ENCODE measurements around the gene PTPN23.

Gene PTPN23

DNA sequence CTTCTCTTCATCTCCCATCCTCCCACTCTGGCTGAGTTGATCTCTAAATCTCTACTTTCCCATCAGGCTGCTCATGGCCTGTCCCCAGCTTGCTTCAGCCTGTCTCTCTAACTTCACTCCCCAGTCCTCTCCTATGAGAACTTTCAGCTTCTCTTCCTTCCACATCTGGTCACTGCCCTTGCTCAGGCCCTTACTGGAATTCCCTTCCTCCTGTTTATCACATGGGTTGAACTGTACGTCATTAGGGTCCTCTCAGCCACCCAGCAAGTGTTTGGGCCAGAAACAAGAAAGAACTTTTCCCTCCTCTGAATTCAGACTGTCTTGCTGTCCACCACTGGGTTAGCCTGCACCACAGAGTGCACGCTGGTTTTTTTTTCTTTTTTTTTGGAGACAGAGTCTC lies 5.0 kb downstream of the PTPN23 start:
- TF ChIP-seq, protein P1, sequence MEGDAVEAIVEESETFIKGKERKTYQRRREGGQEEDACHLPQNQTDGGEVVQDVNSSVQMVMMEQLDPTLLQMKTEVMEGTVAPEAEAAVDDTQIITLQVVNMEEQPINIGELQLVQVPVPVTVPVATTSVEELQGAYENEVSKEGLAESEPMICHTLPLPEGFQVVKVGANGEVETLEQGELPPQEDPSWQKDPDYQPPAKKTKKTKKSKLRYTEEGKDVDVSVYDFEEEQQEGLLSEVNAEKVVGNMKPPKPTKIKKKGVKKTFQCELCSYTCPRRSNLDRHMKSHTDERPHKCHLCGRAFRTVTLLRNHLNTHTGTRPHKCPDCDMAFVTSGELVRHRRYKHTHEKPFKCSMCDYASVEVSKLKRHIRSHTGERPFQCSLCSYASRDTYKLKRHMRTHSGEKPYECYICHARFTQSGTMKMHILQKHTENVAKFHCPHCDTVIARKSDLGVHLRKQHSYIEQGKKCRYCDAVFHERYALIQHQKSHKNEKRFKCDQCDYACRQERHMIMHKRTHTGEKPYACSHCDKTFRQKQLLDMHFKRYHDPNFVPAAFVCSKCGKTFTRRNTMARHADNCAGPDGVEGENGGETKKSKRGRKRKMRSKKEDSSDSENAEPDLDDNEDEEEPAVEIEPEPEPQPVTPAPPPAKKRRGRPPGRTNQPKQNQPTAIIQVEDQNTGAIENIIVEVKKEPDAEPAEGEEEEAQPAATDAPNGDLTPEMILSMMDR (IDR thresholded peaks at IDR 0.05), result no peak

DNA sequence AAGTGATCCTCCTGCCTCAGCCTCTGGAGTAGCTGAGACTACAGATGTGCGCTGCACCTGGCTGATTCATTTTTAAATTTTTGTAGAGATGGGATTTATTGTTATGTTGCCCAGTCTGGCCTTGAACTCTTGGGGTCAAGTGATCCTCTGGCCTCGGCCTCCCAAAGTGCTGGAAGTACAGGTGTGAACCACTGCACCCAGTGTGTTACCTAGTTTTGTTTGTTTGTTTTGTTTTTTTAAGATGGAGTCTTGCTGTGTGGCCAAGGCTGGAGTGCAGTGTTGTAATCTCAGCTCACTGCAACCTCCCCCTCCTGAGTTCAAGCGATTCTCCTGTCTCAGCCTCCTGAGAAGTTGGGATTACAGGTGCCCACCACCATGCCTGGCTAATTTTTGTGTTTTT lies 12.1 kb downstream of the PTPN23 start:
- TF ChIP-seq, protein P1 (IDR thresholded peaks at IDR 0.05), result no peak

DNA sequence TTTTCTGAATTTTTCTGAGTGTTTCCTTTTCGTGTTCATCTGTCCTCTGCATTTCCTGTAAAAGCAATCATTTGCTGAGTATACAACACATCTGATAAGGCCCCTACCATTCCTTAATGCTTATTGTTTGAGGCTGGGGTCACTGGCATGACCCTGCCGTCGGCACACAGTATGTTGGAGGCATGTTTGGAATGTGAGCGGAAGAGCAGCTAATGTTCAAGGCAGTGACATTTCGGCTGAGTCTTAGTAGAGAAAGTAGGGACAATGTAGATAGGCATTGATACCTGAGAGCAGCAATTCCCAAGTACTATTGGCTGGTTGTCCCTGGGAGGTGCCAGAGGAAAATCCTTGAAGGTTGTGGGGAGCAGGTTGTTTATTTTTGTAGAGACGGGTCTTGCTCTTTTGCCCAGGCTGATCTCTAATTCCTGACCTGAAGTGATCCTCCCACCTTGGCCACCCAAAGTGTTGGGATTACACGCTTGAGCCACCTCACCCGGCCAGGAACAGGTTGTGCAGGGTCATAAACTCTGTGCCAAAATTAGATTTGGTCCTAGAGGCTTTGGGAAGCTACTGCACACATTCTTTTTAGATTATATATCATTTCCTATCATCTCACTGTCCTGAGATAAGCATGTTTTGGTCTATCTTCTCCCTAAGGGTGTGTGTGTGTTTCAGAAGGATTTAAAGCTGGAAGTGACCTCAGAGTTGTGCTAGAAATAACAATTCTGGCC lies 13.5 kb downstream of the PTPN23 start:
- TF ChIP-seq, protein P1 (IDR thresholded peaks at IDR 0.05), result no peak

DNA sequence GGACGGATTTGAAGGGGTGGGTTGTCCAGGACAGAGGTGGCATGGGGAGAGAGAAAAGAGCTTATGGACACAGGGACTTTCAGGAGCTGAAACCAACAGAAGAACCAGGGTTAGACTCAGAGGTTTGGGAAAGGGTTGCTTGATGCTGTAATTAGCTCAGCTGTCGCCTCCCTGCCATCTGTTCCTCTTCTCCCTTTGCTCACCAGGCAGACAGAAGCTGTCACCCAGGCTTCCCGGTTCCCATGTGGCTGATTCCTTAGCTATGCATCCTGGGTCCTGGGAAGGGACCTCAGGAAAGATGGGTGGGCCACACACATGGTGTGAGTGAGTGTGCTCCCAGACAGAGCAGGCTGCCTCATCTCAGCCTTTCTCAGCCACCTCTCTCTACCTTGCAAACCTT lies 14.1 kb downstream of the PTPN23 start:
- TF ChIP-seq, protein P1 (IDR thresholded peaks at IDR 0.05), result no peak

DNA sequence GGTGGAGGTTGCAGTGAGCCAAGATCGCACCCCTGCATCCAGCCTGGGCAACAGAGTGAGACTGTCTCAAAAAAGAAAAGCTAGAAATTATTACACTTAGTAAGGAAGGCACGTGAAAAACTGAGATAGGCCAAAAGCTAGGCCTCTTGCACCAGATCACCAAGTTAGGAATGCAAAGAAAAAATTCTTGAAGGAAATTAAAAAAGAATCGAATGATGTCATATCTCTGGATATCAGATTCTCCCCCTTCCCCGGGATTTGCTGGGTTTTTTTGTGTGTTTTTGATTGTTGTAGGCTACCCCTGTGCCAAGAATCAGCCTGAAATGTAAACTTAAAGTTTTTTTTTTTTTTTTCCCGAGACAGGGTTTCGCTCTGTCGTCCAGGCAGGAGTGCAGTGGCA lies 17.4 kb downstream of the PTPN23 start:
- TF ChIP-seq, protein P1 (IDR thresholded peaks at IDR 0.05), result no peak

DNA sequence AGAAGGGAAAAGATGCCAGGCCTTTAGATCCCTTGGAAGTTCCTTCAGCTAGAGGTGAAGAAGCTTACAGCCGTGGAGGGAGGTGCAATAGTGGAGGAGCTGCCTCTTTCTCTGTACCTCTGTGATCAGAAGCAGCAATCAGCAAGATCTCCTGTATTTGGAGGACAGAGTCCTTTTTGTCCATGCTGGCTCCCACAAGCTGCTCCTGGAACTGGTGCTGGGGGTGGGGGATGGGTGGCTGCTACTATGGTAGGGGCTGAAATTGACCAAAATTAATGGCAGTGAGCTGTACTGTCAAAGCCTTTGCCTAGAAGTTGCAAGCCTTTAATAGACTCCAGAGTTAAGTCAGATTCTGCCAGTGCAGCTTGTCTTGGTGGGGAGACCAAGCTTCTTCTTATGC lies 18.2 kb downstream of the PTPN23 start:
- TF ChIP-seq, protein P1 (IDR thresholded peaks at IDR 0.05), result no peak

DNA sequence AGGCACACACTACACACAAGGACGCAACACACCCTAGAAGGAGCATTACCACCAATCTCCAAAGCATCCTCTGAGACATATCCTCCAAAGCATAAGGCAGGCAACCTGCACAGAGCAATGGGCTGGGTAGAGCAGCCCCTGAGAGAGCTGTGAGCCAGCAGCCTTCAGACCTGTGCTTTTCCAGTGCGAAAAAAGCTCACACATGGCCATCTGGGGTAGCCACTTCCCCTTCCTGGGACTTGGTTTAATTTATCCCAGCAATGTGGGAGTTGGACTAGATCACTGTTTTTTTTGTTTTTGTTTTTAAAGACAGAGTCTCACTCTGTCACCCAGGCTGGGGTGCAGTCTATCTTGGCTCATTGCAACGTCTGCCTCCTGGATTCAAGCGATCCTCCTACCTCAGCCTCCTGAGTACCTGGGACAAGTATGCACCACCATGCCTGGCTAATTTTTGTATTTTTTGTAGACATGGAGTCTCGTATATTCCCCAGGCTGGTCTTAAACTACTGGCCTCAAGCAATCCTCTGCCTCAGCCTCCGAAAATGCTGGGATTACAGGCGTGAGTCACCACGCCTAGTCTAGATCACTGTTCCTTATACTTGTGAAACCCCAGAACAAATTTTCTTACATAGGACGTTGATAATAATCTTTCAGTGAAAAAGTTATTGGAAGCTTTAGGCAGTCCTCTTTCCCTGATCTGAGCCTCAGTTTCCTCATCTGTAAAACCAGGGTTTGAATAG lies 18.9 kb downstream of the PTPN23 start:
- TF ChIP-seq, protein P1 (IDR thresholded peaks at IDR 0.05), result no peak
